Large intestine (tissue), 3 donors: ENCODE measurements around the gene ACP3. TPM values are rescaled to one million over a fixed set of nuclear protein-coding genes. Genes with fewer than 3 reads are reported as not detected.
"Not testable (repeated sequence)": the region's sequence is repeated elsewhere in the genome, so short reads cannot be mapped to it uniquely, and the experiment has no call there.

ENCODE experiments used
- DNase-seq, 2 donors: peaks; one replicate each; pipeline versions ENCODE4 v3.0.0 to v3.0.0-alpha.2; 2013
- H3K27ac ChIP-seq: one replicate; pipeline ENCODE4 v1.5.1; 2013; ENCODE audit warnings: low read length
- H3K27me3 ChIP-seq: 2 replicates; pipeline ENCODE4 v1.6.1; 2013; ENCODE audit warnings: low read length; ENCODE audit not compliant: control insufficient read depth, insufficient read depth
- H3K36me3 ChIP-seq: 2 replicates; pipeline ENCODE4 v1.6.1; 2013; ENCODE audit warnings: low read length; ENCODE audit not compliant: control insufficient read depth, insufficient read depth
- H3K4me1 ChIP-seq: one replicate; pipeline ENCODE4 v1.6.1; 2013; ENCODE audit warnings: low read length; ENCODE audit not compliant: control insufficient read depth, insufficient read depth
- H3K4me3 ChIP-seq: one replicate; pipeline ENCODE4 v1.5.1; 2013; ENCODE audit warnings: low read length
- H3K9me3 ChIP-seq: one replicate; pipeline ENCODE4 v1.6.1; 2013; ENCODE audit warnings: mild to moderate bottlenecking, low read depth, low read length, moderate library complexity; ENCODE audit not compliant: control insufficient read depth
- WGBS: methylation state at CpG from one replicate; pipeline ENCODE4 v1.1.5; 2013; ENCODE audit warnings: low lambda C conversion rate; ENCODE audit not compliant: insufficient coverage; 5-methylcytosine and 5-hydroxymethylcytosine counted together
- polyA plus RNA-seq: library from polyadenylated mRNA; unstranded; fragments of 120-200 nt; gene quantifications from one replicate; pipeline ENCODE4 v1.2.1, GENCODE V29; 2013

The ACP3 gene
- polyA plus RNA-seq, 1 donor, result 0.64 TPM

- Histone ChIP-seq H3K9me3 (no peaks in the 10 kb centered on the region), H3K4me1 (no peaks in the 10 kb centered on the region), H3K36me3 (no peaks in the 10 kb centered on the region), H3K4me3 (no peak overlapping the region), H3K27ac (no peak overlapping the region), H3K27me3 (no peaks in the 10 kb centered on the region)
- no CpG with 5 or more reads among the region's 5 CpGs for WGBS
- DNase-seq, result no peak
These were observed 39.4 kb downstream of the ACP3 start for GRCh38 chr3:132356568-132356967.

GRCh38 chr3:132360717-132361116 is 43.5 kb downstream of the ACP3 start:
- H3K27me3 ChIP-seq, result no peaks in the 10 kb centered on the region
- H3K36me3 ChIP-seq, result no peaks in the 10 kb centered on the region
- DNase-seq, result no peak
- no peaks in the 10 kb centered on the region for H3K9me3 ChIP-seq
- WGBS, result no CpG with 5 or more reads among the region's 1 CpG
- no peaks in the 10 kb centered on the region for H3K4me1 ChIP-seq
- H3K27ac ChIP-seq, result no peak overlapping the region
- no peak overlapping the region for H3K4me3 ChIP-seq

DNA sequence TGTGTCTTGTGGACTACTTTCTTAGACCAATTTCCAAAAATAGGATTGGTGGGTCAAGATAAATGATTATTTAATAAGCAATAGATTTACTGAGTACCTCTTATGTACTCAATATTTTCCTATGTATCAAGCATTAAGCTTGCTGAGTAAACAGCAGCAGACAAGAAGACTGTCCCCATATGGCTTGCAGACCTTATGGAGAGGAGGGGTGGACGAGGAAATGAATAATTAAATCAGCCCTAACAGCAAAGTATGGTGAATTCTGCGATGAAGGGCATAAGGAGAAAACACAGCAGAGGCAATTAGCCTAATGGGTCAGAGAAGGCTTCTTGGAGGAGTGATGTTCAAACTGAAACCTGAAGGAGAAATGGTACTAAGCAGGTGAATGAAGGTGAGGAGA is 45.1 kb downstream of the ACP3 start:
- no peak for DNase-seq
- Histone ChIP-seq H3K27me3 (no peaks in the 10 kb centered on the region), H3K27ac (no peak overlapping the region), H3K4me3 (no peak overlapping the region), H3K4me1 (no peaks in the 10 kb centered on the region), H3K9me3 (no peaks in the 10 kb centered on the region), H3K36me3 (no peaks in the 10 kb centered on the region)
- WGBS, result no CpG with 5 or more reads among the region's 2 CpGs

GRCh38 chr3:132368515-132368914 is 51.3 kb downstream of the ACP3 start:
- Histone ChIP-seq H3K4me1 (no peaks in the 10 kb centered on the region), H3K36me3 (no peaks in the 10 kb centered on the region), H3K27ac (no peak overlapping the region), H3K9me3 (no peaks in the 10 kb centered on the region), H3K27me3 (no peaks in the 10 kb centered on the region), H3K4me3 (no peak overlapping the region)
- no peak for DNase-seq
- WGBS, result no CpG with 5 or more reads among the region's 2 CpGs

GRCh38 chr3:132368962-132369361 is 51.8 kb downstream of the ACP3 start:
- DNase-seq, result no peak
- no peaks in the 10 kb centered on the region for H3K36me3 ChIP-seq

GRCh38 chr3:132376945-132377354 is 59.7 kb downstream of the ACP3 start:
- WGBS, result 80% methylated on average over 2 of the region's 25 CpGs
- not testable (repeated sequence) for DNase-seq

More at GRCh38 chr3:132368962-132369361, 51.8 kb downstream of the ACP3 start:
- Histone ChIP-seq H3K4me3 (no peak overlapping the region), H3K4me1 (no peaks in the 10 kb centered on the region), H3K9me3 (no peaks in the 10 kb centered on the region), H3K27ac (no peak overlapping the region), H3K27me3 (no peaks in the 10 kb centered on the region)

GRCh38 chr3:132378048-132378762 is 61.0 kb downstream of the ACP3 start:
- DNase-seq, result no peak
- H3K27me3 ChIP-seq, result no peaks in the 10 kb centered on the region
- H3K36me3 ChIP-seq, result no peaks in the 10 kb centered on the region
- peaks cover 3% of the 10 kb centered on the region for H3K9me3 ChIP-seq
- 67% methylated on average over 1 of the region's 2 CpGs for WGBS
- no peak overlapping the region for H3K4me3 ChIP-seq
- no peaks in the 10 kb centered on the region for H3K4me1 ChIP-seq
- H3K27ac ChIP-seq, result no peak overlapping the region

More at GRCh38 chr3:132376945-132377354, 59.7 kb downstream of the ACP3 start:
- not testable (repeated sequence) for H3K4me1 ChIP-seq, H3K27ac ChIP-seq, H3K4me3 ChIP-seq, H3K36me3 ChIP-seq, H3K9me3 ChIP-seq, H3K27me3 ChIP-seq

DNA sequence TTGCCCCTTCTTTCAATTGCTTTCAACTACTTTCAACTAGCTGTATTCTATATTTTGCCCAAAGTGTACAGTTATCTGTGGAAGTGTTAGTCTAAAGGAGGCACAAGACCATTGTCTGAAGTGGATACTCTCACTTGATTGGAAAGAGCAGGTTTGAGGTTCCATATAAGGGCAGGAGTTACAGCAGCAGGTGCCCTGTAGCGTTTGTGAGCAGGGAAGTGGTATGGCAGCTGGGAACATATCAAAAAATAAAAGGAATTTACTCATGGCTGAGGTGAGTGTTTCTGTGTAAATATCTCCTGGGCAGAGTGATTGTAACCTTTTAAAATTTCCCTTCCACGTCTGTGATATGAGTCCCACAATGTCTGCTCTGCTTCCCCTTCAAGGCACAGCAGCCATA is 61.6 kb downstream of the ACP3 start:
- no CpG with 5 or more reads among the region's 2 CpGs for WGBS
- Histone ChIP-seq H3K27ac (no peak overlapping the region), H3K27me3 (no peaks in the 10 kb centered on the region), H3K36me3 (no peaks in the 10 kb centered on the region), H3K4me3 (no peak overlapping the region), H3K4me1 (no peaks in the 10 kb centered on the region), H3K9me3 (peaks cover 8% of the 10 kb centered on the region)
- DNase-seq, result no peak

DNA sequence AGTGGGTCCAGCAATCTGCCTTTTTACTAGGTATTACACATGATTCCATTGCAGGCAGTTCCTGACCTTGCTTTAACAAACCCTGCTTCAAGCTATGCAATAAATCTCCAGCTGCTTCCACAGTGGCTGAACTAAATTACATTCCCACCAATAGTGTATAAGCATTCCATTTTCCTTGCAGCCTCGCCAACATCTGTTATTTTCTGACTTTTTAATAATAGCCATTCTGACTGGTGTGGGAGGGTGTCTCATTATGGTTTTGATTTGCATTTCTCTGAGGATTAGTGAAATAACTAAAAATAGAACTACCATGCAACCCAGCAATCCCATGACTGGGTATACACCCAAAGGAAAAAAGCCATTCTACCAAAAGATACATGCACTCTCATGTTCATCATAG is 63.7 kb downstream of the ACP3 start:
- Histone ChIP-seq H3K36me3 (no peaks in the 10 kb centered on the region), H3K4me1 (no peaks in the 10 kb centered on the region), H3K4me3 (no peak overlapping the region), H3K27me3 (no peaks in the 10 kb centered on the region), H3K27ac (no peak overlapping the region), H3K9me3 (peaks cover 8% of the 10 kb centered on the region)
- DNase-seq, result no peak
- 83% methylated on average over 1 of the region's 1 CpG for WGBS

GRCh38 chr3:132381348-132381944 is 64.2 kb downstream of the ACP3 start:
- WGBS, result no CpG with 5 or more reads among the region's 14 CpGs
- H3K4me3 ChIP-seq, result no peak overlapping the region
- no peak overlapping the region for H3K27ac ChIP-seq

DNA sequence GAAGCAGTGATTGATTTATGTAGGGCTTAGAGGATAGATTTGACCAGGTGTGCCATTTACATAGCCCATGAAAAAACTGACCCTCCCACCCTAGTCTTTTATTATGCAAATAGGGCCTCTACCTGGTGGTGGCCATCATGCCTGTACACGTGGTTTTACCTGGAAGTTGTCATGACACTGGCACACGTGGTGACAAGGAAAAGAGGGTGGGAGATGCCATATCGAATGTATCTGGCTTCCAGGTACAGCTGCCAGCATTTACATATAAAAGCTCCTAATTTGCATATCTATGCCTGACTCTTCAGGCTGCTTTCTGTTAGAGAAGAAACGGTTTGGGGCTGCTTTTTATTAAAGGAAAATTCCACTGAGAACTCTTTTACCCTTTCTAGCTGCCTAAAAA is 65.1 kb downstream of the ACP3 start:
- H3K9me3 ChIP-seq, result peaks cover 8% of the 10 kb centered on the region
- H3K36me3 ChIP-seq, result no peaks in the 10 kb centered on the region
- no peaks in the 10 kb centered on the region for H3K4me1 ChIP-seq
- no peaks in the 10 kb centered on the region for H3K27me3 ChIP-seq
- H3K4me3 ChIP-seq, result no peak overlapping the region
- no CpG with 5 or more reads among the region's 4 CpGs for WGBS
- no peak for DNase-seq
- H3K27ac ChIP-seq, result no peak overlapping the region

More at GRCh38 chr3:132381348-132381944, 64.2 kb downstream of the ACP3 start:
- no peak for DNase-seq
- Histone ChIP-seq H3K27me3 (no peaks in the 10 kb centered on the region), H3K4me1 (no peaks in the 10 kb centered on the region), H3K9me3 (peaks cover 8% of the 10 kb centered on the region), H3K36me3 (no peaks in the 10 kb centered on the region)
